IPS-18c (cell line): ENCODE data around the gene ANKRD28.
"Not testable (repeated sequence)": the region's sequence is repeated elsewhere in the genome, so short reads cannot be mapped to it uniquely, and the experiment has no call there.

Experiments used
- H3K4me3 ChIP-seq: 2 replicates; pipeline ENCODE4 v1.7.0; 2013; ENCODE audit warnings: low read depth, mild to moderate bottlenecking, low read length, moderate library complexity; ENCODE audit not compliant: insufficient read depth
- H3K9me3 ChIP-seq: one replicate; pipeline ENCODE4 v1.6.1; 2013; ENCODE audit warnings: mild to moderate bottlenecking, low read length, moderate library complexity; ENCODE audit not compliant: control insufficient read depth, insufficient read depth

The ANKRD28 gene

GRCh38 chr3:15754047-15754446, 43.7 kb downstream of the ANKRD28 start:
- Histone ChIP-seq H3K9me3 (no peaks in the 10 kb centered on the region), H3K4me3 (no peak overlapping the region)

- H3K4me3 ChIP-seq: no peak overlapping the region
- H3K9me3 ChIP-seq: no peaks in the 10 kb centered on the region
These were observed 44.6 kb downstream of the ANKRD28 start for GRCh38 chr3:15753056-15753710.

GRCh38 chr3:15750879-15751278, 46.9 kb downstream of the ANKRD28 start:
- no peak overlapping the region for H3K4me3 ChIP-seq
- H3K9me3 ChIP-seq: no peaks in the 10 kb centered on the region

- H3K4me3 ChIP-seq: no peak overlapping the region
These were observed 47.6 kb downstream of the ANKRD28 start for GRCh38 chr3:15750143-15750542.

GRCh38 chr3:15745896-15746295, 51.9 kb downstream of the ANKRD28 start:
- H3K4me3 ChIP-seq, H3K9me3 ChIP-seq: not testable (repeated sequence)

More at GRCh38 chr3:15750143-15750542, 47.6 kb downstream of the ANKRD28 start:
- no peaks in the 10 kb centered on the region for H3K9me3 ChIP-seq

- Histone ChIP-seq H3K4me3 (no peak overlapping the region), H3K9me3 (no peaks in the 10 kb centered on the region)
These were observed 53.6 kb downstream of the ANKRD28 start for GRCh38 chr3:15744176-15744575.

- Histone ChIP-seq H3K4me3 (no peak overlapping the region), H3K9me3 (no peaks in the 10 kb centered on the region)
These were observed 54.2 kb downstream of the ANKRD28 start for GRCh38 chr3:15743587-15744009.

- not testable (repeated sequence) for H3K4me3 ChIP-seq, H3K9me3 ChIP-seq
These were observed 55.5 kb downstream of the ANKRD28 start for GRCh38 chr3:15742236-15742635.

- not testable (repeated sequence) for H3K4me3 ChIP-seq, H3K9me3 ChIP-seq
These were observed 59.2 kb downstream of the ANKRD28 start for GRCh38 chr3:15738616-15739005.

- Histone ChIP-seq H3K4me3 (no peak overlapping the region), H3K9me3 (no peaks in the 10 kb centered on the region)
These were observed 66.8 kb downstream of the ANKRD28 start for GRCh38 chr3:15731024-15731423.

GRCh38 chr3:15728766-15729165, 69.0 kb downstream of the ANKRD28 start:
- Histone ChIP-seq H3K9me3 (no peaks in the 10 kb centered on the region), H3K4me3 (no peak overlapping the region)

GRCh38 chr3:15726881-15727280, 70.9 kb downstream of the ANKRD28 start:
- H3K4me3 ChIP-seq: no peak overlapping the region
- H3K9me3 ChIP-seq: no peaks in the 10 kb centered on the region

GRCh38 chr3:15726043-15726442, 71.7 kb downstream of the ANKRD28 start:
- Histone ChIP-seq H3K4me3 (no peak overlapping the region), H3K9me3 (no peaks in the 10 kb centered on the region)

GRCh38 chr3:15724446-15724845, 73.3 kb downstream of the ANKRD28 start:
- Histone ChIP-seq H3K4me3 (no peak overlapping the region), H3K9me3 (no peaks in the 10 kb centered on the region)

GRCh38 chr3:15723624-15723884, 74.2 kb downstream of the ANKRD28 start:
- Histone ChIP-seq H3K4me3 (no peak overlapping the region), H3K9me3 (no peaks in the 10 kb centered on the region)

- no peak overlapping the region for H3K4me3 ChIP-seq
- H3K9me3 ChIP-seq: no peaks in the 10 kb centered on the region
These were observed 74.7 kb downstream of the ANKRD28 start for GRCh38 chr3:15722877-15723623.

GRCh38 chr3:15716178-15716577, 81.6 kb downstream of the ANKRD28 start:
- Histone ChIP-seq H3K9me3 (no peaks in the 10 kb centered on the region), H3K4me3 (no peak overlapping the region)

- H3K4me3 ChIP-seq: no peak overlapping the region
- no peaks in the 10 kb centered on the region for H3K9me3 ChIP-seq
These were observed 83.3 kb downstream of the ANKRD28 start for GRCh38 chr3:15714448-15714847.

- Histone ChIP-seq H3K9me3 (no peaks in the 10 kb centered on the region), H3K4me3 (no peak overlapping the region)
These were observed 84.4 kb downstream of the ANKRD28 start for GRCh38 chr3:15713364-15713763.
